OCI-LY3 (cell line): ENCODE results near the gene CCDC175.

Source experiments
- EZH2phosphoT487 ChIP-seq: fragments of 200-600 bp; shearing (Covaris generic); IDR thresholded peaks from 2 replicates; pipeline ENCODE4 v1.6.1; 2018; ENCODE audit warnings: antibody characterized with exemption, mixed run types, low read depth
- TF ChIP-seq, protein P1 (sequence below): fragments of 200-600, 300-600 bp; sonication (generic); IDR thresholded peaks from 2 replicates; pipeline ENCODE4 v1.5.1; 2014; ENCODE audit warnings: antibody characterized with exemption, low read length, low read depth

DNA sequence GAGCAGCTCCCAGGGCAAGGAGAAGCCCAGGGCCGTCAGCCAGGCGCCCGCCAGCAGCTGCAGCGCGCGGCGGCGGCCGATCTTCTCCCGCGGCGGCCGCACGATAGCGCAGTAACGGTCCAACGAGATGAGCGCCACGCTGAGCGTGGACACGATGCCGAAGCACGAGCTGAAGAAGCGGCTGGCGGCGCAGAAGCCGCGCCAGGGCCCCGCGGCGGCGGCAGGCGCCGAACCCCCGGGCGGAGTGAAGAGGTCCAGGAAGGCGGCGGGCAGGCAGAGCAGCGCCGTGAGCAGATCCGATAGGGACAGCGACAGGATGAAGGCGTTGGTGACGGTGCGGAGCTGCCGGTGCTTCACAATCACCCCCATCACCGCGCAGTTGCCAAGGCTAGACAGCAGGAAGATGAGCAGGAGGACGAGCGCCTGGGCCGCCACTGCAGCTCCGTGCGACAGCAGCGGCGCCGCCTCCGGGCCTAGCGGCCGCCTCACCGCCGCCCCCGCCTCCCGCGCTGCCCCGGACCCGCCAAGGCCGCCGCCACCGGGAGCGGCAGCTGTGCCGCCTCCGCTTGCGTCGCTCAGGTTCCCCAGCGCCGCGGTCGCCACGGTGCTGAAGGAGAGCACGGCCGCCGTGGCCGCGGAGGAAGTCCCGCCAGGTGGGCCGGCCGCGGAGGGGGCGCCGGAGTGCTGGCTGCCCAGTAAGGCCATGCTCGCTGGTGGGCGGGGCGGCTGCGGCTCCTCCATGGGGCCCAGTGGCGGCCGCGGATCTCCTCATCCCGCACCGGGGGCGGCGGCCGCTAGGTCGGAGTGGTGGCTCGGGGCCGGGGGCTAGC lies 111.9 kb downstream of the CCDC175 start:
- TF ChIP-seq, protein P1, sequence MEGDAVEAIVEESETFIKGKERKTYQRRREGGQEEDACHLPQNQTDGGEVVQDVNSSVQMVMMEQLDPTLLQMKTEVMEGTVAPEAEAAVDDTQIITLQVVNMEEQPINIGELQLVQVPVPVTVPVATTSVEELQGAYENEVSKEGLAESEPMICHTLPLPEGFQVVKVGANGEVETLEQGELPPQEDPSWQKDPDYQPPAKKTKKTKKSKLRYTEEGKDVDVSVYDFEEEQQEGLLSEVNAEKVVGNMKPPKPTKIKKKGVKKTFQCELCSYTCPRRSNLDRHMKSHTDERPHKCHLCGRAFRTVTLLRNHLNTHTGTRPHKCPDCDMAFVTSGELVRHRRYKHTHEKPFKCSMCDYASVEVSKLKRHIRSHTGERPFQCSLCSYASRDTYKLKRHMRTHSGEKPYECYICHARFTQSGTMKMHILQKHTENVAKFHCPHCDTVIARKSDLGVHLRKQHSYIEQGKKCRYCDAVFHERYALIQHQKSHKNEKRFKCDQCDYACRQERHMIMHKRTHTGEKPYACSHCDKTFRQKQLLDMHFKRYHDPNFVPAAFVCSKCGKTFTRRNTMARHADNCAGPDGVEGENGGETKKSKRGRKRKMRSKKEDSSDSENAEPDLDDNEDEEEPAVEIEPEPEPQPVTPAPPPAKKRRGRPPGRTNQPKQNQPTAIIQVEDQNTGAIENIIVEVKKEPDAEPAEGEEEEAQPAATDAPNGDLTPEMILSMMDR = no peak
- no peak for TF ChIP-seq EZH2phosphoT487
